Suprapubic skin (tissue), 4 donors: ENCODE measurements around the gene CRYBA1.

Source experiments
- CTCF ChIP-seq, 2 donors: fragments of 200-600 bp in 1 of 2; fragments of 450-650 bp in 1 of 2; sonication (generic) in 1 of 2; IDR thresholded peaks; one replicate each; pipeline ENCODE4 v1.5.1; 2016 to 2019; ENCODE audit warnings: antibody characterized with exemption in 2 of 2, mild to moderate bottlenecking in 1 of 2, moderate library complexity in 1 of 2
- POLR2A ChIP-seq, 2 donors: fragments of 450-650 bp; IDR thresholded peaks; one replicate each; pipeline ENCODE4 v1.6.1; 2017; ENCODE audit warnings: antibody characterized with exemption in 2 of 2, mild to moderate bottlenecking in 2 of 2, moderate library complexity in 2 of 2
- POLR2AphosphoS5 ChIP-seq, 3 donors: sonication (generic); formaldehyde crosslinking; IDR thresholded peaks; one replicate each; pipeline ENCODE4 v1.6.1; 2017; ENCODE audit warnings: antibody characterized with exemption in 3 of 3

GRCh38 chr17:29242790-29243189 is 3.9 kb upstream of the CRYBA1 start:
- TF ChIP-seq CTCF (IDR thresholded peaks at IDR 0.05) (no peak), POLR2AphosphoS5 (IDR thresholded peaks at IDR 0.05) (no peak), POLR2A (IDR thresholded peaks at IDR 0.05) (no peak)
